HepG2 (cell line): ENCODE measurements around the gene ZDHHC9. TPM values are rescaled to one million over a fixed set of nuclear protein-coding genes. Genes with fewer than 3 reads are reported as not detected.

ENCODE experiments used
- ATAC-seq: fragments of 200-7000 bp; cut with Tn5 transposase; 3 replicates; pipeline ENCODE4 v1.9.1; 2020; ENCODE audit warnings: mild to moderate bottlenecking, moderate library complexity
- BruUV-seq: library from RNA; stranded (reverse); fragments of 400-500 nt; replicated peaks from 2 replicates; lab custom pipeline; 2021; lab: Mats Ljungman, UMichigan
- CTCF ChIA-PET: fragments of 300-600 bp; formaldehyde crosslinking; extraction: SDS; loops from one replicate; lab custom pipeline; 2021; ENCODE audit warnings: low total read pairs, inconsistent platforms, low intra/inter-chr PET ratio; lab: Yijun Ruan, JAX
- POLR2A ChIA-PET: fragments of 350-600 bp; sonication (Branson Sonifier 250); formaldehyde crosslinking; loops from one replicate; lab custom pipeline; 2020; ENCODE audit warnings: antibody characterized with exemption, inconsistent platforms; lab: Yijun Ruan, JAX
- DNase-seq: peaks from one replicate; pipeline ENCODE4 v3.0.0-alpha.2; 2015; ENCODE audit warnings: low spot score
- FAIRE-seq: peaks from 3 replicates; lab custom pipeline; 2011; peaks lifted over from hg19 to GRCh38; lab: Jason Lieb, UNC
- H2AFZ ChIP-seq: one replicate; pipeline ENCODE4 v1.6.1; 2011; ENCODE audit warnings: low read length, inconsistent platforms
- H3K27ac ChIP-seq: fragments of 300-600 bp; 3 replicates; pipeline ENCODE4 v1.8.0; 2011; ENCODE audit warnings: mixed run types, mild to moderate bottlenecking, mixed read lengths, low read length, inconsistent platforms; ENCODE audit not compliant: insufficient read depth; ENCODE audit errors: extremely low read length
- H3K27me3 ChIP-seq, 2 experiments: fragments of 200-600 bp in 1 of 2; 2 replicates in 1 of 2; 3 replicates in 1 of 2; pipeline versions ENCODE4 v1.6.0 to v1.8.0; 2011; ENCODE audit warnings: low read length in 2 of 2, mild to moderate bottlenecking in 2 of 2, moderate library complexity in 2 of 2, inconsistent platforms in 1 of 2; ENCODE audit not compliant: insufficient read depth in 2 of 2, control insufficient read depth in 1 of 2
- H3K36me3 ChIP-seq, 2 experiments: fragments of 200-600 bp in 1 of 2; replicated peaks in 1 of 2; 2 replicates in 1 of 2; 3 replicates in 1 of 2; pipeline versions ENCODE4 v1.5.1 to v1.8.0; 2011; ENCODE audit warnings: low read length in 2 of 2, inconsistent platforms in 1 of 2; ENCODE audit not compliant: insufficient read depth in 2 of 2, control insufficient read depth in 1 of 2
- H3K4me1 ChIP-seq: 2 replicates; pipeline ENCODE4 v1.5.1; 2012; ENCODE audit warnings: low read length, inconsistent platforms; ENCODE audit not compliant: insufficient read depth
- H3K4me2 ChIP-seq: 2 replicates; pipeline ENCODE4 v1.6.0; 2011; ENCODE audit warnings: low read depth, low read length, inconsistent platforms
- H3K4me3 ChIP-seq, 3 experiments: fragments of 200-600 bp in 1 of 3; sonication (generic), shearing (Covaris generic) in 1 of 3; replicated peaks in 1 of 3; 2 replicates each; pipeline ENCODE4 v1.5.1; 2011 to 2016; ENCODE audit warnings: low read length in 3 of 3, inconsistent platforms in 2 of 3, low read depth in 2 of 3, mild to moderate bottlenecking in 2 of 3, control low read depth in 1 of 3, mixed read lengths in 1 of 3; ENCODE audit not compliant: insufficient read depth in 1 of 3
- H3K79me2 ChIP-seq: one replicate; pipeline ENCODE4 v1.6.1; 2011; ENCODE audit warnings: low read length, inconsistent platforms; ENCODE audit not compliant: insufficient read depth
- H3K9ac ChIP-seq: 2 replicates; pipeline ENCODE4 v1.6.0; 2011; ENCODE audit warnings: mild to moderate bottlenecking, low read depth, low read length, inconsistent platforms; ENCODE audit not compliant: insufficient read depth
- H3K9me3 ChIP-seq: 2 replicates; pipeline ENCODE4 v1.5.1; 2012; ENCODE audit warnings: mild to moderate bottlenecking, low read length
- H4K20me1 ChIP-seq: 2 replicates; pipeline ENCODE4 v1.6.0; 2011; ENCODE audit warnings: inconsistent platforms, mild to moderate bottlenecking, low read length, moderate library complexity; ENCODE audit not compliant: insufficient read depth
- CCAR2 ChIP-seq: fragments of 200-400 bp; formaldehyde crosslinking; optimal IDR thresholded peaks from 2 replicates; pipeline ENCODE3; 2018; ENCODE audit warnings: low read depth, mild to moderate bottlenecking, low read length, moderate library complexity
- CTCF ChIP-seq: sonication (generic); formaldehyde crosslinking; IDR thresholded peaks from 2 replicates; pipeline ENCODE4 v1.5.0; 2020; ENCODE audit warnings: mild to moderate bottlenecking, missing genetic modification reagents, moderate library complexity
- FOXA1 ChIP-seq, 2 experiments: fragments of 450-650 bp in 1 of 2; sonication (generic) in 1 of 2; formaldehyde crosslinking in 1 of 2; IDR thresholded peaks; 2 replicates each; pipeline versions ENCODE4 v1.4.0 to v1.6.1; 2016 to 2020; ENCODE audit warnings: missing genetic modification reagents in 1 of 2
- MEIS1 ChIP-seq: sonication (generic); formaldehyde crosslinking; IDR thresholded peaks from 2 replicates; pipeline ENCODE4 v1.9.0; 2021; ENCODE audit warnings: mild to moderate bottlenecking, missing genetic modification reagents, moderate library complexity, borderline replicate concordance
- MLX ChIP-seq: IDR thresholded peaks from 2 replicates; pipeline ENCODE4 v1.6.1; 2016
- POLR2AphosphoS2 ChIP-seq: IDR thresholded peaks from 2 replicates; pipeline ENCODE4 v1.6.1; 2011; ENCODE audit warnings: low read depth, low read length, improper control_type of control experiment
- RAD21 ChIP-seq: fragments of 450-650 bp; formaldehyde crosslinking; IDR thresholded peaks from 2 replicates; pipeline ENCODE4 v1.5.0; 2020; ENCODE audit warnings: mild to moderate bottlenecking
- SMARCC2 ChIP-seq: fragments of 450-650 bp; IDR thresholded peaks from 2 replicates; pipeline ENCODE4 v1.6.1; 2017; ENCODE audit warnings: antibody characterized with exemption, mild to moderate bottlenecking
- SMC3 ChIP-seq: IDR thresholded peaks from 2 replicates; pipeline ENCODE4 v1.6.1; 2011; ENCODE audit warnings: low read length, improper control_type of control experiment
- SNAPC5 ChIP-seq: sonication (generic); formaldehyde crosslinking; IDR thresholded peaks from 2 replicates; pipeline ENCODE4 v1.8.1; 2023; ENCODE audit warnings: mild to moderate bottlenecking, missing genetic modification reagents, borderline replicate concordance
- STAG1 ChIP-seq: sonication (generic); formaldehyde crosslinking; IDR thresholded peaks from 2 replicates; pipeline ENCODE4 v1.4.0; 2020; ENCODE audit warnings: missing genetic modification reagents
- TFDP1 ChIP-seq: IDR thresholded peaks from 2 replicates; pipeline ENCODE4 v1.6.1; 2016; ENCODE audit warnings: missing compliant biosample characterization, missing genetic modification reagents, borderline replicate concordance
- ZNF24 ChIP-seq: fragments of 450-650 bp; IDR thresholded peaks from 2 replicates; pipeline ENCODE4 v1.6.1; 2017; ENCODE audit warnings: antibody characterized with exemption, mild to moderate bottlenecking
- ZNF326 ChIP-seq: sonication (generic); formaldehyde crosslinking; IDR thresholded peaks from 2 replicates; pipeline ENCODE4 v1.4.0; 2020; ENCODE audit warnings: missing genetic modification reagents, borderline replicate concordance
- ZNF431 ChIP-seq: sonication (generic); formaldehyde crosslinking; IDR thresholded peaks from 2 replicates; pipeline ENCODE4 v1.9.0; 2022; ENCODE audit warnings: missing genetic modification reagents, low read depth, mild to moderate bottlenecking, borderline replicate concordance
- ZNF740 ChIP-seq: sonication (generic); formaldehyde crosslinking; IDR thresholded peaks from 2 replicates; pipeline ENCODE4 v1.4.0; 2020; ENCODE audit warnings: missing genetic modification reagents
- WGBS: methylation state at CpG from one replicate; pipeline ENCODE4 v1.1.6; 2017; ENCODE audit warnings: low lambda C conversion rate; 5-methylcytosine and 5-hydroxymethylcytosine counted together
- in situ Hi-C: cut with HindIII; loops from 2 replicates; pipeline ENCODE4 v1.10.0; 2017; ENCODE audit warnings: low pct_unique_long_range_greater_than_20kb; ENCODE audit not compliant: extremely low pct_ligation_motif_present
- intact Hi-C: fragments of 100-400 bp; cut with micrococcal nuclease; formaldehyde crosslinking; loops from one replicate; pipeline ENCODE4 v1.10.0; 2022; ENCODE audit not compliant: unreplicated experiment
- polyA plus RNA-seq, 8 experiments: library from polyadenylated mRNA; depleted of rRNA in 3 of 8; stranded (reverse) in 7 of 8; unstranded in 1 of 8; fragments of >200 nt; fragmentation: Illumina TruSeq in 4 of 8; extraction: Trizol in 4 of 8; gene quantifications; 2 replicates each; pipeline versions ENCODE4 v1.2.1 to v1.2.3, GENCODE V29; 2011 to 2016; ENCODE audit warnings: low read depth in 4 of 8, missing spikeins in 1 of 8, mixed read lengths in 1 of 8; ENCODE audit not compliant: insufficient read depth in 1 of 8
- total RNA-seq, 5 experiments: library from RNA; depleted of rRNA; stranded (reverse); fragments of >200 nt; fragmentation: Illumina TruSeq; extraction: Trizol; gene quantifications; 2 replicates each; pipeline ENCODE4 v1.2.3, GENCODE V29; 2016; ENCODE audit warnings: low read depth in 1 of 5

The ZDHHC9 gene
- total and polyA plus RNA-seq, 2 of the 13 experiments (the other 11 are each of a cell fraction or from before 2014, with no cell fraction given) = 28.3 to 53.1 TPM

GRCh38 chrX:129754056-129755024, 89.3 kb downstream of the ZDHHC9 start:
- FAIRE-seq (no peak), DNase-seq (no peak), ATAC-seq (peak; percentile 36; the same call in 2 of the 3 replicates)
- H4K20me1 ChIP-seq = no peaks in the 10 kb centered on the region
- no peak overlapping the region for H3K27ac ChIP-seq
- no peak for TF ChIP-seq ZNF326 (CRISPR knock-in tag)
- TF ChIP-seq CCAR2 = no peak
- TF ChIP-seq ZNF24 = no peak
- TF ChIP-seq ZNF740 = peak; percentile 84
- TF ChIP-seq STAG1 (CRISPR knock-in tag) = peak; percentile 54
- TF ChIP-seq FOXA1 (IDR thresholded peaks at IDR 0.05) = no peak
- TF ChIP-seq FOXA1 (CRISPR knock-in tag; IDR thresholded peaks at IDR 0.05) = no peak
- TF ChIP-seq MEIS1 (CRISPR knock-in tag) = no peak
- TF ChIP-seq POLR2AphosphoS2 = no peak
- TF ChIP-seq TFDP1 (CRISPR knock-in tag) = no peak
- no peak for TF ChIP-seq SMARCC2
- peak; percentile 37; the same call in 1 of the 2 replicates for TF ChIP-seq SMC3
- TF ChIP-seq SNAPC5 (CRISPR knock-in tag) = no peak
- TF ChIP-seq RAD21 (CRISPR knock-in tag) = peak; percentile 35; the same call in 1 of the 2 replicates
- no peak for TF ChIP-seq ZNF431
- peak; percentile 60 for TF ChIP-seq CTCF (CRISPR knock-in tag)
- no peak for TF ChIP-seq MLX (CRISPR knock-in tag)
- ChIA-PET POLR2A (no interaction called here), CTCF (no interaction called here)
- H3K4me2 ChIP-seq = no peak overlapping the region
- no peaks in the 10 kb centered on the region for H3K79me2 ChIP-seq
- no peak overlapping the region for H2AFZ ChIP-seq
- H3K9ac ChIP-seq = no peak overlapping the region
- H3K4me3 ChIP-seq = no peak overlapping the region
- H3K27me3 ChIP-seq = no peaks in the 10 kb centered on the region
- H3K9me3 ChIP-seq = no peaks in the 10 kb centered on the region
- H3K36me3 ChIP-seq = no peaks in the 10 kb centered on the region
- BruUV-seq = no TSS peak
- in situ Hi-C loops (no loop called here), intact Hi-C loops (no loop called here)
- no peaks in the 10 kb centered on the region for H3K4me1 ChIP-seq
- WGBS = 61% methylated on average over 10 of the region's 22 CpGs
